ENCODE measurements around the gene C1GALT1C1.

Gene C1GALT1C1

DNA sequence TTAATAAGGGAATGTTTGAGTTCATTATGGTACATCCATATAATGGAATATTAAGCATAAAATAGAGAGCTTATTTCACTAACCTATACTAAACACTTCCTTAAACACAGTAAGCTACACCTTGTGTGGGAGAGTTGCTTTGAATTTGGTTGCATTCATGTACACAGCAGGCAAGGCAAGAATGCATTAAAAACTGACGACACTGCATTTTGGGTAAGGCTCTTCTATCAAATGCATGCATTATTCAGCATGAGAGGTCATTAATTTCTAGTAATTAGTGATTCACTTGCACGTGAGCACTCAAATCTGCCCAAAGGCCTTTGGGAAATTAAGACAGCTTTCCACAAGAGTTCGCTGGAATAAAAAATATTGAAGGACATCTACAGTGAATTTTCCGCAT is 8.8 kb upstream of the C1GALT1C1 start:
- POLR2A ChIA-PET (ENCODE audit: low non-redundant PET), result no interaction called here
- TF ChIP-seq, protein P1, sequence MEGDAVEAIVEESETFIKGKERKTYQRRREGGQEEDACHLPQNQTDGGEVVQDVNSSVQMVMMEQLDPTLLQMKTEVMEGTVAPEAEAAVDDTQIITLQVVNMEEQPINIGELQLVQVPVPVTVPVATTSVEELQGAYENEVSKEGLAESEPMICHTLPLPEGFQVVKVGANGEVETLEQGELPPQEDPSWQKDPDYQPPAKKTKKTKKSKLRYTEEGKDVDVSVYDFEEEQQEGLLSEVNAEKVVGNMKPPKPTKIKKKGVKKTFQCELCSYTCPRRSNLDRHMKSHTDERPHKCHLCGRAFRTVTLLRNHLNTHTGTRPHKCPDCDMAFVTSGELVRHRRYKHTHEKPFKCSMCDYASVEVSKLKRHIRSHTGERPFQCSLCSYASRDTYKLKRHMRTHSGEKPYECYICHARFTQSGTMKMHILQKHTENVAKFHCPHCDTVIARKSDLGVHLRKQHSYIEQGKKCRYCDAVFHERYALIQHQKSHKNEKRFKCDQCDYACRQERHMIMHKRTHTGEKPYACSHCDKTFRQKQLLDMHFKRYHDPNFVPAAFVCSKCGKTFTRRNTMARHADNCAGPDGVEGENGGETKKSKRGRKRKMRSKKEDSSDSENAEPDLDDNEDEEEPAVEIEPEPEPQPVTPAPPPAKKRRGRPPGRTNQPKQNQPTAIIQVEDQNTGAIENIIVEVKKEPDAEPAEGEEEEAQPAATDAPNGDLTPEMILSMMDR (conservative IDR thresholded peaks at IDR 0.05; ENCODE audit: low read depth), result no peak
- CTCF ChIA-PET, result interaction anchor here (0.6 kb wide), 1 partner anchor 75 kb away, joined by 4 read pairs; no protein-coding TSS in a partner anchor
- DNase-seq (ENCODE audit: low spot score), result no peak
- no peak overlapping the region for H3K27ac ChIP-seq

DNA sequence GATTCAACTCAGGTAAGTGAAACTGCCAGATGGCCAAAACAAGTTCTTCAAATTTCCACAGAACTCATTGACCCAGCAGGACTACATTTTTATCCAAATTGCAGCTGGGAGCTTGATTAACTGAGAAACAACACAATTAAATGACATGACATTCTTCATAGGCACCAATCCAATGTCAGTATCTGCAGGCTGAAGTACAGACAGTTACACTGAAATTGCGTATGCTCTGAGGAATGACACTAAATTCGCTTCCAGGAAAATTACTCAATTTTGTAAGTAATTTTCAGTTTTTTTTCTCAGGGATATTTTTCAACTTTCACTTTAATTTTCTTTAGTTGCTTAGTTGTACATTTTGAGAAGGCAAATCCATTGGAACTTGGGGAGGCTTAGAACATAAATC is 4.5 kb downstream of the C1GALT1C1 start:
- no peak overlapping the region for H3K27ac ChIP-seq
- TF ChIP-seq, protein P1 (conservative IDR thresholded peaks at IDR 0.05; ENCODE audit: low read depth), result no peak
- POLR2A ChIA-PET (ENCODE audit: low non-redundant PET), result no interaction called here
- DNase-seq (ENCODE audit: low spot score), result no peak
- CTCF ChIA-PET, result no interaction called here

DNA sequence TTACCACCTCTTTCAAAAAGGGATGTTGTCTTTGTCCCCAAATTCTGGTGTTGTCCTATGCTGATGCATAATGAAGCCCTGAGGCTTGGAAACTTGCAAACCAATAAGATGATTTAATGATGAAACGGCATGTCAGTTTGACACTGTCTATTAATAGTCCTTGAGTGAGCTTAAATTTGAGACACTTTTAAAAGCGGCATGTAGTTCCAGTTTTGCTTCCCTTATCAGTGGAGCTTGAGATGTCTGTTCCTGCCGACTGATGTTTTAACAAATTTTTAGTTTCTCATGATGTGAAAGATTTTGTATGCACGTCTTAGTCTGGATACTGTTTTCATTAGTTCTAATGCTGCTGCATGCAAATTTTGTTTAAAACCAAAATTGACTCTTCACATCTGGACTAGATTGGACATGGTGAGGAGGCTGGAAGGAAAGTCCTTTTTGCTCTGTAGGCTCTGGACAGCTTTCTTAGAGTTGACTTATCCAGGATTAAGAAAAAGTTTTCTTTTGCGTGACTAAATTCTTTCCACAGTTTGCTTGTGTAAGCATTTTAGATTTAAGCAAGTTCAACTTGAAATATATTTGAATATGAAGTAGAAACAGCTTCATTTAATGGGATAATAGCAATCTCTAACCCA is 11.7 kb downstream of the C1GALT1C1 start:
- CTCF ChIA-PET, result no interaction called here
- POLR2A ChIA-PET (ENCODE audit: low non-redundant PET), result no interaction called here
- TF ChIP-seq, protein P1 (conservative IDR thresholded peaks at IDR 0.05; ENCODE audit: low read depth), result no peak
- no peak overlapping the region for H3K27ac ChIP-seq
- DNase-seq (ENCODE audit: low spot score), result no peak

DNA sequence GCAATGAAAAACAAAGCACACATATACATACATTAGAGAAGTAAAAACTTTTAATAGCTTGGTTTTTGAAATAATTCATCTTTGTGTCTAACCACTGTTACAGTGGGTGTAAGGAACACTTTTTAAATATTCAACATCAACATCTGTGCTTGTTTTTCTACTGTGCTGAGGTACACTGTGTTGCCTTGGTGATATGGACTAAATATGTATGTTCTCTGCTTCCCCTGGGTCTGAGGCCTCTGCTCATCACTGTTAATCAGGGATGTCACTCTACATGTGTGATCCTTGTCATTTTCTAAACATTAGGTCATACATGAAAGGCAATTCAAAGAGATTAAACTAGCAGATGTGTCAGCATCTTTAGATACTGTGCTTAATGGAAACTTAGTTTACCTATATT is 15.0 kb downstream of the C1GALT1C1 start:
- no peak for DNase-seq (ENCODE audit: low spot score)
- ChIA-PET POLR2A (ENCODE audit: low non-redundant PET) (no interaction called here), CTCF (no interaction called here)
- H3K27ac ChIP-seq, result no peak overlapping the region
- TF ChIP-seq, protein P1 (conservative IDR thresholded peaks at IDR 0.05; ENCODE audit: low read depth), result no peak

DNA sequence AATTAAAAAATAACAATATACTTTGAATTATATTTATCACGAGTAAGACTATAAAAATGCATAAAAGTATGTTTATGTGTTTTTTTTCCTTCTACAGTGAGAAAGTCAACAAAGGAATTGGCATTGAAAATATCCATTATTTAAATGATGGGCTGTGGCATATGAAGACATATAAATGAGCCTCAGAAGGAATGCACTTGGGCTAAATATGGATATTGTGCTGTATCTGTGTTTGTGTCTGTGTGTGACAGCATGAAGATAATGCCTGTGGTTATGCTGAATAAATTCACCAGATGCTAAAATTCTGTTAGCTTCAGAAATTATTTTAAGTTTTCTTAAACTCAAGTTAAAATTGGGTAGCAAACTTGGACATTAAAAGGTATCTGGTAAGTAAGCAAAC is 17.8 kb downstream of the C1GALT1C1 start:
- ChIA-PET CTCF (no interaction called here), POLR2A (ENCODE audit: low non-redundant PET) (no interaction called here)
- TF ChIP-seq, protein P1 (conservative IDR thresholded peaks at IDR 0.05; ENCODE audit: low read depth), result no peak

DNA sequence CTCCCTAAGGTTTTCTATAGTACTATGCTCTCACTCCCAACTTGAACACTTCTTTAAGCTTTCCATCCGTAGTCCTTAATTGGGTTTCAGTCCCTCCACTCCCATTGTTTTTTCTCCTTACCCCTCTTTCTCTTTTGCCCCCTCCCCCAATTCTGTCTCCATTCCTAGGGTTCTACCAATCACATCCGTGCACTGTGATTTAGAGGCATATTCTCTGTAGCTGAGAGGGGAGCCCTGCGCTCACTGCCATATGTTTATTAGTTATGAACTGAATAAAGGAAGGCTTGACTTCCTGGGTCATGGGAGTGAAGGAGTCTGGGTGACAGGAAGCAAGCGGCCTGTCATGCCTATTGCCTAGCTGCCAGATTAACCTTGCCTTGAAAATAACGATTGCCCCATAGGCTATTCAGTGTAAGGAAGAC is 25.5 kb downstream of the C1GALT1C1 start:
- ChIA-PET POLR2A (ENCODE audit: low non-redundant PET) (interaction anchor here (0.6 to 0.8 kb wide), 4 partner anchors 41 to 752 kb away, joined by 3 to 4 read pairs (median 3); partner anchors contain the start of gene UPF3B), CTCF (interaction anchor here (0.6 kb wide), 1 partner anchor 356 kb away, joined by 3 read pairs; no protein-coding TSS in a partner anchor)
- TF ChIP-seq, protein P1 (conservative IDR thresholded peaks at IDR 0.05; ENCODE audit: low read depth), result no peak
- peak overlapping the region; percentile 87 for H3K27ac ChIP-seq
- DNase-seq (ENCODE audit: low spot score), result peak; percentile 15

More for the DNA sequence above, 17.8 kb downstream of the C1GALT1C1 start:
- DNase-seq (ENCODE audit: low spot score), result no peak
- no peak overlapping the region for H3K27ac ChIP-seq

Measured in RWPE1 (cell line).